Mesothelial cell of epicardium (in vitro differentiated cells): ENCODE measurements around the gene CP. TPM values are rescaled to one million over a fixed set of nuclear protein-coding genes. Genes with fewer than 3 reads are reported as not detected.

Source experiments
- DNase-seq, 2 experiments: peaks; one replicate each; pipeline ENCODE4 v3.0.0; 2021; ENCODE audit warnings: low spot score in 2 of 2; ENCODE audit not compliant: unreplicated experiment in 2 of 2
- H3K27ac Mint-ChIP-seq: 2 replicates; pipeline ENCODE4 v1.8.0; 2021; ENCODE audit warnings: mixed read lengths
- H3K27me3 Mint-ChIP-seq: 2 replicates; pipeline ENCODE4 v1.8.0; 2021; ENCODE audit warnings: low read depth, mixed read lengths
- H3K36me3 Mint-ChIP-seq: 2 replicates; pipeline ENCODE4 v1.8.0; 2021; ENCODE audit warnings: mixed read lengths
- H3K4me1 Mint-ChIP-seq: 2 replicates; pipeline ENCODE4 v1.8.0; 2021; ENCODE audit warnings: mixed read lengths
- H3K4me3 Mint-ChIP-seq: 2 replicates; pipeline ENCODE4 v1.8.0; 2021; ENCODE audit warnings: mild to moderate bottlenecking, moderate library complexity, mixed read lengths
- H3K9me3 Mint-ChIP-seq: 2 replicates; pipeline ENCODE4 v1.8.0; 2021; ENCODE audit warnings: mixed read lengths
- CTCF ChIP-seq: fragments of 200-600 bp; sonication (generic); IDR thresholded peaks from one replicate; pipeline ENCODE4 v1.5.0; 2021; ENCODE audit warnings: antibody characterized with exemption; ENCODE audit not compliant: unreplicated experiment
- total RNA-seq: library from RNA; stranded (reverse); gene quantifications from 3 replicates; pipeline ENCODE4 v1.2.1, GENCODE V29; 2021

The CP gene
- total RNA-seq, 1 donor from 2014 or later, result 22.6 TPM

DNA sequence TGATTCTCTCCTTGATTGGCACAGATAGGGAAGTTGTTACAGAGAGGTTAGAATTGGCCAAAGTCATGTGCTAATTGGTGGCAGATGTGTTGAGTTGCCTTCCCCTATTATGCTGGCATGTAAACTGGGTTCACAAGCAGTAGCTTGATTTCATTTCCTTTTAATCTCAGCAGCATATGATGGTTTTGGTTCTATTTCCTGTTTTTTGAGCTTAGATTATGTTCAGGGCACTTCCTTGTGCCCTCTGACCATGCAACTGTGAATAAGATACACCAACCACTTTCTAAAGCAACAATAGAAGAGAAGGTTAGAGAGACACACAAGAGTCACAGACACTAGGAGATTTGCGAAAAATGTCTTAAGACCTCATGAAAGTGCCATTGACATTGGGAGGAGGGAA lies 75.7 kb downstream of the CP start:
- H3K4me3 Mint-ChIP-seq, result no peak overlapping the region
- no peaks in the 10 kb centered on the region for H3K9me3 Mint-ChIP-seq
- no peaks in the 10 kb centered on the region for H3K4me1 Mint-ChIP-seq
- H3K27ac Mint-ChIP-seq, result no peak overlapping the region
- no peak for TF ChIP-seq CTCF
- peaks cover 43% of the 10 kb centered on the region for H3K36me3 Mint-ChIP-seq
- DNase-seq, result no peak
- no peaks in the 10 kb centered on the region for H3K27me3 Mint-ChIP-seq

DNA sequence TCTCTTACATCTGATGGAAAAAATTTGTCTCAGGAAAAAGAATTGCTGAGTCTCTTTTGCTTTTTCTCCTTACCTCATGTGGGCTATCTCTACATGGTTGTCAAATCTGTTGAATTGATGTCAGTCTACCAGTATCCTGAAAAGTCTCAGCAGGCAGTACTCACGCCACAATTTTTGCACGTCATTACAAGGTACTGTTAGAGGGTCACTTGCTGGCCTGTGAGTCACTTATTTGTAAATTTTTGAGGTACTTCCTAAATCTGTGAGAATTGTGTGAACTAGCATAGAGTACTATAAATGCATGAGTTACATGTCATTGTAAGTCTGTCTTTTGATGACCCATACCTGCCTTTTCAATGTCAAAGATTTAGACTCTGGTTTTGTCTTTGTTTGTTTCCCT lies 76.3 kb downstream of the CP start:
- Mint-ChIP-seq H3K4me1 (no peaks in the 10 kb centered on the region), H3K27ac (no peak overlapping the region), H3K36me3 (peaks cover 40% of the 10 kb centered on the region), H3K27me3 (no peaks in the 10 kb centered on the region), H3K9me3 (no peaks in the 10 kb centered on the region), H3K4me3 (no peak overlapping the region)
- TF ChIP-seq CTCF, result no peak
- no peak for DNase-seq

- H3K36me3 Mint-ChIP-seq, result peaks cover 30% of the 10 kb centered on the region
Observed at GRCh38 chr3:149142682-149143081, 78.9 kb downstream of the CP start.

DNA sequence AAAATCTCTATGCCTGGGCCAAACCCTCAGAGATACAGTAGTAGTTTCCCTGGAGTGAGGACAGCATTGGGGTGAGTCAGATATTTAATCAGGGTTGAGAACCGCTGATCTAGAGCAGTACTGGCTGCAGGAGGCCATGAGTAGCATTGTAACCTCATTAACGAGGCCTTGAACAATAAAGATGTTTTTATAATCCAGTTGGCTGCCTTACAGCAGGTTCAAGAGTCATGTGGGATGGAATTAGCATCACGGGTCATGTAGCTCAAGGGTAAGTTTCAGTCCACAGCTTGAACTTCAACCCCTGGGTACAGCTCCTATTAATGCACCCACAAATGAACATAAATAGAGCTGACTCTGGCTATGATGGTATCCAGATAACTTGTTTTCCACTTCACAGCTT lies 87.1 kb downstream of the CP start:
- TF ChIP-seq CTCF, result no peak
- H3K4me3 Mint-ChIP-seq, result no peak overlapping the region
- H3K27me3 Mint-ChIP-seq, result no peaks in the 10 kb centered on the region
- H3K9me3 Mint-ChIP-seq, result no peaks in the 10 kb centered on the region
- H3K36me3 Mint-ChIP-seq, result no peaks in the 10 kb centered on the region
- no peak for DNase-seq
- H3K4me1 Mint-ChIP-seq, result peaks cover 24% of the 10 kb centered on the region
- H3K27ac Mint-ChIP-seq, result no peak overlapping the region

More at GRCh38 chr3:149142682-149143081, 78.9 kb downstream of the CP start:
- Mint-ChIP-seq H3K4me3 (no peak overlapping the region), H3K27ac (no peak overlapping the region), H3K4me1 (no peaks in the 10 kb centered on the region), H3K9me3 (no peaks in the 10 kb centered on the region), H3K27me3 (no peaks in the 10 kb centered on the region)
- no peak for TF ChIP-seq CTCF
- no peak for DNase-seq

- Mint-ChIP-seq H3K27ac (peak overlapping the region; percentile 93), H3K9me3 (no peaks in the 10 kb centered on the region)
- TF ChIP-seq CTCF, result no peak
Observed at GRCh38 chr3:149131589-149131988, 90.0 kb downstream of the CP start.

More at GRCh38 chr3:149131589-149131988, 90.0 kb downstream of the CP start:
- peak overlapping the region; percentile 85 for H3K4me3 Mint-ChIP-seq
- H3K4me1 Mint-ChIP-seq, result peaks cover 33% of the 10 kb centered on the region
- no peaks in the 10 kb centered on the region for H3K36me3 Mint-ChIP-seq
- no peak for DNase-seq
- no peaks in the 10 kb centered on the region for H3K27me3 Mint-ChIP-seq
